Stomach (tissue), 9 donors: Measurements from ENCODE around the gene GATB. TPM values are rescaled to one million over a fixed set of nuclear protein-coding genes. Genes with fewer than 3 reads are reported as not detected.
"Not testable (repeated sequence)": the region's sequence is repeated elsewhere in the genome, so short reads cannot be mapped to it uniquely, and the experiment has no call there.

ENCODE experiments used
- DNase-seq, 2 donors: peaks; one replicate each; pipeline versions ENCODE4 v3.0.0 to v3.0.0-alpha.2; 2013 to 2019
- H3K27ac ChIP-seq, 5 donors: fragments of 200-600 bp in 4 of 5; sonication (generic) in 4 of 5; one replicate each; pipeline ENCODE4 v1.5.1; 2013 to 2019; ENCODE audit warnings: mild to moderate bottlenecking in 1 of 5, moderate library complexity in 1 of 5
- H3K27me3 ChIP-seq, 3 donors: fragments of 200-600 bp; sonication (generic); one replicate each; pipeline ENCODE4 v1.5.1; 2017 to 2019; ENCODE audit warnings: mixed run types in 1 of 3
- H3K36me3 ChIP-seq, 4 donors: fragments of 200-600 bp; sonication (generic); 1 replicate in 3 of 4; 2 replicates in 1 of 4; pipeline ENCODE4 v1.5.1; 2016 to 2019
- H3K4me1 ChIP-seq, 4 donors: fragments of 200-600 bp; sonication (generic); one replicate each; pipeline ENCODE4 v1.5.1; 2016 to 2019
- H3K4me3 ChIP-seq, 4 donors: fragments of 200-600 bp; sonication (generic) in 3 of 4; one replicate each; pipeline ENCODE4 v1.5.1; 2016 to 2019; ENCODE audit warnings: mild to moderate bottlenecking in 1 of 4
- H3K9me3 ChIP-seq, 4 donors: fragments of 200-600 bp; sonication (generic); one replicate each; pipeline ENCODE4 v1.5.1; 2016 to 2019
- EP300 ChIP-seq: sonication (generic); formaldehyde crosslinking; IDR thresholded peaks from one replicate; pipeline ENCODE4 v1.6.1; 2017; ENCODE audit warnings: antibody characterized with exemption
- POLR2A ChIP-seq, 4 donors: fragments of 450-650 bp; IDR thresholded peaks; one replicate each; pipeline ENCODE4 v1.6.1; 2016; ENCODE audit warnings: antibody characterized with exemption in 4 of 4, control low read depth in 2 of 4, mild to moderate bottlenecking in 1 of 4, moderate library complexity in 1 of 4
- POLR2AphosphoS5 ChIP-seq, 3 donors: sonication (generic); formaldehyde crosslinking; IDR thresholded peaks; one replicate each; pipeline ENCODE4 v1.6.1; 2016; ENCODE audit warnings: antibody characterized with exemption in 3 of 3
- WGBS, 5 donors: extraction: QIAGEN DNeasy Blood & Tissue Kit in 3 of 5; methylation state at CpG; one replicate each; pipeline versions ENCODE4 v1.1.5 to v1.1.7; 2013 to 2018; 5-methylcytosine and 5-hydroxymethylcytosine counted together
- intact Hi-C: fragments of 100-400 bp; cut with DNase I; formaldehyde crosslinking; loops from one replicate; pipeline ENCODE4 v1.15.1; 2023; ENCODE audit warnings: low total_unique reads
- polyA plus RNA-seq, 3 donors: library from polyadenylated mRNA; stranded (reverse); fragments of 200-250 nt; gene quantifications; one replicate each; pipeline ENCODE4 v1.2.3, GENCODE V29; 2013
- total RNA-seq, 5 donors: library from RNA; depleted of rRNA; stranded (reverse); fragments of >200 nt; gene quantifications; one replicate each; pipeline versions ENCODE4 v1.1.0 to v1.2.3, GENCODE V29; 2014 to 2016
- TF ChIP-seq, protein P1 (sequence below), 7 experiments: fragments of 450-650 bp in 4 of 7; fragments of 200-600 bp in 3 of 7; sonication (generic) in 3 of 7; IDR thresholded peaks; one replicate each; pipeline ENCODE4 v1.5.1; 2016 to 2019; ENCODE audit warnings: antibody characterized with exemption in 7 of 7, control low read depth in 2 of 7, mild to moderate bottlenecking in 1 of 7
- donor health status: healthy with polysubstance abuse.
- donor health status: Bipolar disorder and iron deficiency.
- donor health status: healthy.

The GATB gene
- total and polyA plus RNA-seq, 8 donors: 1.8 to 32.2 (median 19.9) TPM

DNA sequence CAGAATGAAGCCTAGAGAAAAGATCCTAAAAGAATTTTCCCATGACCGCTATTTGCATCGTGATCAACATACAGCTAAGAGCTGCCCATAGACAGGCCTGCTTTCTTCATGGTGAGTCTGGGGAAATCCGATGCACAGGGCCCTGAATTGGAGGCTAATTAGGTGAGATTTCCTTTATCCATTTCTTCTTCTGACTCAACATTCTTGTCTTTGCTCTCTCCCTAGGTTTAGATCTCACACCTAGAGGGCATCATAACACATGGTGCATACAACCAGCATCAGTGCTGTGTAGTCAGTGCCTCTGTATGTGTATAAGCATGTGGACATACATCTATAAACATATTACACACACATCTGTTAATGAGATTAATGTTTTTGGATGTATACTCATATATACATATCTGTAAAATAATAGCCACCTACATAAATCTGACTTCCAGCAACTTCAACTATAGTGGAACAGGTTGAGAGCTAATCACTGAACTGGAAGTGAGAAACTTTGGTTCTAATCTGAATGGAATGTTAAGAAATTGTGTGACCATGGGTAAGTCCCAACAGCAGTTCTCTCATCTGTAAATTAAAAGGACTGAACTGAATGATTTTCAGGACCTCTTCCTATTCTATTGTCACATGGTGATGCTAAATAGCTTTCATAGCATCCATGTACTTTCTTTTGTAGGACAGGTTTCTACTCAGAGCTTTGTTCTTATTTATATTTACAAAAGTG lies 17.5 kb downstream of the GATB start:
- no peaks in the 10 kb centered on the region for H3K27me3 ChIP-seq
- peaks cover 0 to 10% (median 6%) of the 10 kb centered on the region in 4 donors for H3K4me1 ChIP-seq
- no peaks in the 10 kb centered on the region for H3K9me3 ChIP-seq
- H3K4me3 ChIP-seq: no peak overlapping the region
- intact Hi-C loops: no loop called here
- WGBS, 5 donors: 92 to 96% (median 95%) methylated on average over 3 of the region's 3 CpGs
- H3K36me3 ChIP-seq: peaks cover 0 to 28% (median 14%) of the 10 kb centered on the region in 4 donors
- TF ChIP-seq, protein P1, sequence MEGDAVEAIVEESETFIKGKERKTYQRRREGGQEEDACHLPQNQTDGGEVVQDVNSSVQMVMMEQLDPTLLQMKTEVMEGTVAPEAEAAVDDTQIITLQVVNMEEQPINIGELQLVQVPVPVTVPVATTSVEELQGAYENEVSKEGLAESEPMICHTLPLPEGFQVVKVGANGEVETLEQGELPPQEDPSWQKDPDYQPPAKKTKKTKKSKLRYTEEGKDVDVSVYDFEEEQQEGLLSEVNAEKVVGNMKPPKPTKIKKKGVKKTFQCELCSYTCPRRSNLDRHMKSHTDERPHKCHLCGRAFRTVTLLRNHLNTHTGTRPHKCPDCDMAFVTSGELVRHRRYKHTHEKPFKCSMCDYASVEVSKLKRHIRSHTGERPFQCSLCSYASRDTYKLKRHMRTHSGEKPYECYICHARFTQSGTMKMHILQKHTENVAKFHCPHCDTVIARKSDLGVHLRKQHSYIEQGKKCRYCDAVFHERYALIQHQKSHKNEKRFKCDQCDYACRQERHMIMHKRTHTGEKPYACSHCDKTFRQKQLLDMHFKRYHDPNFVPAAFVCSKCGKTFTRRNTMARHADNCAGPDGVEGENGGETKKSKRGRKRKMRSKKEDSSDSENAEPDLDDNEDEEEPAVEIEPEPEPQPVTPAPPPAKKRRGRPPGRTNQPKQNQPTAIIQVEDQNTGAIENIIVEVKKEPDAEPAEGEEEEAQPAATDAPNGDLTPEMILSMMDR (IDR thresholded peaks at IDR 0.05): no peak
- TF ChIP-seq EP300: no peak
- no peak for TF ChIP-seq POLR2A (IDR thresholded peaks at IDR 0.05)
- TF ChIP-seq POLR2AphosphoS5 (IDR thresholded peaks at IDR 0.05): no peak
- H3K27ac ChIP-seq: no peak overlapping the region
- no peak for DNase-seq

- H3K36me3 ChIP-seq: peaks cover 4 to 47% (median 25%) of the 10 kb centered on the region in 4 donors
- no peak for TF ChIP-seq POLR2A (IDR thresholded peaks at IDR 0.05)
- TF ChIP-seq, protein P1 (IDR thresholded peaks at IDR 0.05): no peak
- TF ChIP-seq EP300: no peak
- no peak for TF ChIP-seq POLR2AphosphoS5 (IDR thresholded peaks at IDR 0.05)
- H3K4me1 ChIP-seq: no peaks in the 10 kb centered on the region
- no peaks in the 10 kb centered on the region for H3K27me3 ChIP-seq
- H3K27ac ChIP-seq: no peak overlapping the region
- H3K4me3 ChIP-seq: no peak overlapping the region
- no peak for DNase-seq
- intact Hi-C loops: no loop called here
- H3K9me3 ChIP-seq: peaks cover 0 to 25% (median 18%) of the 10 kb centered on the region in 4 donors
- 90 to 95% (median 93%) methylated on average over 8 of the region's 8 CpGs for WGBS, 5 donors
Measured at GRCh38 chr4:151738720-151739517, 21.9 kb downstream of the GATB start.

GRCh38 chr4:151736852-151737251 lies 24.0 kb downstream of the GATB start:
- H3K4me3 ChIP-seq, intact Hi-C loops, H3K4me1 ChIP-seq, H3K27me3 ChIP-seq, H3K27ac ChIP-seq, DNase-seq: not testable (repeated sequence)
- WGBS, 5 donors: 74 to 100% (median 97%) methylated on average over 2 of the region's 2 CpGs
- H3K36me3 ChIP-seq: peaks cover 4 to 47% (median 24%) of the 10 kb centered on the region in 4 donors
- peaks cover 0 to 25% (median 18%) of the 10 kb centered on the region in 4 donors for H3K9me3 ChIP-seq

GRCh38 chr4:151736361-151736760 lies 24.4 kb downstream of the GATB start:
- TF ChIP-seq POLR2AphosphoS5 (IDR thresholded peaks at IDR 0.05) (no peak), EP300 (no peak), POLR2A (IDR thresholded peaks at IDR 0.05) (no peak)
- TF ChIP-seq, protein P1 (IDR thresholded peaks at IDR 0.05): no peak
- H3K4me3 ChIP-seq: no peak overlapping the region
- no peak for DNase-seq
- 86 to 100% (median 100%) methylated on average over 1 of the region's 1 CpG for WGBS, 5 donors
- H3K27ac ChIP-seq: no peak overlapping the region
- peaks cover 0 to 25% (median 18%) of the 10 kb centered on the region in 4 donors for H3K9me3 ChIP-seq
- peaks cover 4 to 47% (median 22%) of the 10 kb centered on the region in 4 donors for H3K36me3 ChIP-seq
- H3K27me3 ChIP-seq: no peaks in the 10 kb centered on the region
- H3K4me1 ChIP-seq: no peaks in the 10 kb centered on the region
- intact Hi-C loops: no loop called here

DNA sequence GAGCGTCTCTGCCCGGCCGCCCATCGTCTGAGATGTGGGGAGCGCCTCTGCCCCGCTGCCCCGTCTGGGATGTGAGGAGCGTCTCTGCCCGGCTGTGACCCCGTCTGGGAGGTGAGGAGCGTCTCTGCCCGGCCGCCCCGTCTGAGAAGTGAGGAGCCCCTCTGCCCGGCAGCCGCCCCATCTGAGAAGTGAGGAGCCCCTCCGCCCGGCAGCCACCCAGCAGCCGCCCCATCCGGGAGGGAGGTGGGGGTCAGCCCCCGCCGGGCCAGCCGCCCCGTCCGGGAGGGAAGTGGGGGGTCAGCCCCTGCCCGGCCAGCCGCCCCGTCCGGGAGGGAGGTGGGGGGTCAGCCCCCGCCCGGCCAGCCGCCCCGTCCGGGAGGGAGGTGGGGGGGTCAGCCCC lies 29.1 kb downstream of the GATB start:
- H3K27ac ChIP-seq, H3K4me1 ChIP-seq, DNase-seq, intact Hi-C loops, H3K9me3 ChIP-seq, H3K36me3 ChIP-seq, H3K4me3 ChIP-seq, H3K27me3 ChIP-seq: not testable (repeated sequence)
- WGBS, 5 donors: 94 to 100% (median 98%) methylated on average over 1 to 31 of the region's 34 CpGs
